ENCODE measurements around the gene HEXB.

DNA sequence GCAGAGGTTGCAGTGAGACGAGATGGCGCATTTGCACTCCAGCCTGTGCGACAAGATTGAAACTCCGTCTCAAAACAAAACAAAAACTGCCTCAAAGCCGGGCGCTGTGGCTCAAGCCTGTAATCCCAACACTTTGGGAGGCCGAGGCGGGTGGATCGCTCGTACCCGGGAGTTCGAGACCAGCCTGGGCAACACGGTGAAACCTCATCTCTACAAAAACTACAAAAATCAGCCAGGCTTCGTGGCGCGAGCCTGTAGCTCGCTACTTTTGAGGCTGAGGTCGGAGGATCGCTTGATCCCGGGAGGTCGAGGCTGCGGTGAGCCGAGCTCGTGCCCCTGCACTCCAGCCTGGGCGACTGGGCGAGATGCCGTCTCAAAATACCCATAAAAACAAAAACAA lies 80.9 kb downstream of the HEXB start:
- TF ChIP-seq POU6F1 (CRISPR knock-in tag; IDR thresholded peaks at IDR 0.05; ENCODE audit: borderline replicate concordance, low read depth): no peak
- TF ChIP-seq ESRRG (CRISPR knock-in tag; IDR thresholded peaks at IDR 0.05): no peak
- TF ChIP-seq, protein P1, sequence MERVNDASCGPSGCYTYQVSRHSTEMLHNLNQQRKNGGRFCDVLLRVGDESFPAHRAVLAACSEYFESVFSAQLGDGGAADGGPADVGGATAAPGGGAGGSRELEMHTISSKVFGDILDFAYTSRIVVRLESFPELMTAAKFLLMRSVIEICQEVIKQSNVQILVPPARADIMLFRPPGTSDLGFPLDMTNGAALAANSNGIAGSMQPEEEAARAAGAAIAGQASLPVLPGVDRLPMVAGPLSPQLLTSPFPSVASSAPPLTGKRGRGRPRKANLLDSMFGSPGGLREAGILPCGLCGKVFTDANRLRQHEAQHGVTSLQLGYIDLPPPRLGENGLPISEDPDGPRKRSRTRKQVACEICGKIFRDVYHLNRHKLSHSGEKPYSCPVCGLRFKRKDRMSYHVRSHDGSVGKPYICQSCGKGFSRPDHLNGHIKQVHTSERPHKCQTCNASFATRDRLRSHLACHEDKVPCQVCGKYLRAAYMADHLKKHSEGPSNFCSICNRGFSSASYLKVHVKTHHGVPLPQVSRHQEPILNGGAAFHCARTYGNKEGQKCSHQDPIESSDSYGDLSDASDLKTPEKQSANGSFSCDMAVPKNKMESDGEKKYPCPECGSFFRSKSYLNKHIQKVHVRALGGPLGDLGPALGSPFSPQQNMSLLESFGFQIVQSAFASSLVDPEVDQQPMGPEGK (CRISPR knock-in tag; IDR thresholded peaks at IDR 0.05; ENCODE audit: borderline replicate concordance): no peak
- TF ChIP-seq ARNTL (CRISPR knock-in tag; IDR thresholded peaks at IDR 0.05; ENCODE audit: borderline replicate concordance, low read depth): no peak
- no peak for TF ChIP-seq RARB (CRISPR knock-in tag; IDR thresholded peaks at IDR 0.05)
- no peak for TF ChIP-seq ZNF8 (CRISPR knock-in tag; IDR thresholded peaks at IDR 0.05)
- TF ChIP-seq ZFP3 (CRISPR knock-in tag; IDR thresholded peaks at IDR 0.05): no peak
- TF ChIP-seq ZC3H10 (CRISPR knock-in tag; IDR thresholded peaks at IDR 0.05): no peak
- TF ChIP-seq GLIS3 (CRISPR knock-in tag; IDR thresholded peaks at IDR 0.05): no peak
